Hepatocyte (in vitro differentiated cells): Measurements from ENCODE around the gene CPEB1.

ENCODE experiments used
- EZH2 ChIP-seq: fragments of 200-600 bp; sonication (generic); IDR thresholded peaks from 2 replicates; pipeline ENCODE4 v1.6.1; 2016; ENCODE audit warnings: antibody characterized with exemption, mild to moderate bottlenecking, borderline replicate concordance
- EZH2phosphoT487 ChIP-seq: fragments of 200-600 bp; sonication (generic); IDR thresholded peaks from one replicate; pipeline ENCODE4 v1.6.1; 2018; ENCODE audit warnings: antibody characterized with exemption, mild to moderate bottlenecking, low read depth, moderate library complexity; ENCODE audit not compliant: unreplicated experiment, severe bottlenecking
- TF ChIP-seq, protein P1 (sequence below): fragments of 200-600 bp; sonication (generic); IDR thresholded peaks from 2 replicates; pipeline ENCODE4 v1.5.1; 2016; ENCODE audit warnings: antibody characterized with exemption, mild to moderate bottlenecking; ENCODE audit not compliant: poor library complexity

DNA sequence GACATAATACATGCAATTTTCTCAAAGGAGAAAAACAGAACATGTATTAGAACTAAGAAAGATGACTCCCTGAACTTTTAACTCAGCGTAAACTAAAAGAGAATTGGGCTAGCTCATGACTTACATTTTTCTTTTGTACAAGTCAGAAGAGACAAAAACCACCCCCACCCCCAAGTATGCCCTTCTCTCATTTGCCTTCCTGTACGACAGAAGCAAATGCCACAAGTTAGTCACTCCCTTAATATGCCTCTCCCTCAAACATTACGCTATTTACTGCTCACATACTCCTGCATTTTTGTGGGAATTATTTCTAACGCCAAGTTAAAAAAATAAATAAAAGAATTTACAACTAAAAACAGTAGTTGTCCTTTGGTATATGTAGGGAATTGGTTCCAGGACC is 22.0 kb downstream of the CPEB1 start:
- TF ChIP-seq EZH2 (no peak), EZH2phosphoT487 (no peak)
- TF ChIP-seq, protein P1, sequence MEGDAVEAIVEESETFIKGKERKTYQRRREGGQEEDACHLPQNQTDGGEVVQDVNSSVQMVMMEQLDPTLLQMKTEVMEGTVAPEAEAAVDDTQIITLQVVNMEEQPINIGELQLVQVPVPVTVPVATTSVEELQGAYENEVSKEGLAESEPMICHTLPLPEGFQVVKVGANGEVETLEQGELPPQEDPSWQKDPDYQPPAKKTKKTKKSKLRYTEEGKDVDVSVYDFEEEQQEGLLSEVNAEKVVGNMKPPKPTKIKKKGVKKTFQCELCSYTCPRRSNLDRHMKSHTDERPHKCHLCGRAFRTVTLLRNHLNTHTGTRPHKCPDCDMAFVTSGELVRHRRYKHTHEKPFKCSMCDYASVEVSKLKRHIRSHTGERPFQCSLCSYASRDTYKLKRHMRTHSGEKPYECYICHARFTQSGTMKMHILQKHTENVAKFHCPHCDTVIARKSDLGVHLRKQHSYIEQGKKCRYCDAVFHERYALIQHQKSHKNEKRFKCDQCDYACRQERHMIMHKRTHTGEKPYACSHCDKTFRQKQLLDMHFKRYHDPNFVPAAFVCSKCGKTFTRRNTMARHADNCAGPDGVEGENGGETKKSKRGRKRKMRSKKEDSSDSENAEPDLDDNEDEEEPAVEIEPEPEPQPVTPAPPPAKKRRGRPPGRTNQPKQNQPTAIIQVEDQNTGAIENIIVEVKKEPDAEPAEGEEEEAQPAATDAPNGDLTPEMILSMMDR = no peak
